T-helper 1 cell treated with Interleukin-12 subunit alpha and Interleukin-12 subunit beta and Interleukin-4 antibody, amounts not matched to agents 30 ng/mL and 1 ng/mL, for 36 hours (primary cell): Measurements from ENCODE around the gene PSMA1. TPM values are rescaled to one million over a fixed set of nuclear protein-coding genes. Genes with fewer than 3 reads are reported as not detected.
"Not testable (repeated sequence)": the region's sequence is repeated elsewhere in the genome, so short reads cannot be mapped to it uniquely, and the experiment has no call there.

Experiments
- intact Hi-C: fragments of 100-400 bp; cut with micrococcal nuclease; formaldehyde crosslinking; loops from one replicate; pipeline ENCODE4 v1.15.1; 2024
- total RNA-seq: library from RNA; stranded (reverse); gene quantifications from 2 replicates; pipeline ENCODE4 v1.2.3, GENCODE V29; 2022

The PSMA1 gene
- total RNA-seq, 1 donor from 2014 or later, result 264 TPM

DNA sequence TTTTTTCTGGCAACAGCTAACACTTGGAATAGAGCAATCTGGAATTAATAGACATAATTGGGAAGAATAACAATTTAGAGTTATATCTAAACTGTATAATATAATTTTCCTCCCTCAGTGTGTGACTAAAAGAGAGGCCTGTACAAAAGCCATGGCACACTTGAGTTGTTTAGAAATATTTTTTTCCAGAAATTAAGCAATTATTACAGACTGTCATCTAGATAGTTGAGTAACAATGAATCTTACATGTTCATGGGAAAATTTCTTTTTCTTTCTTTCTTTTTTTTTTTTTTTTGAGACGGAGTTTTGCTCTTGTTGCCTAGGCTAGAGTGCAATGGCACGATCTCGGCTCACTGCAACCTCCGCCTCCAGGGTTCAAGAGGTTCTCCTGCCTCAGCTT is 15.0 kb upstream of the PSMA1 start:
- intact Hi-C loops, result not testable (repeated sequence)

DNA sequence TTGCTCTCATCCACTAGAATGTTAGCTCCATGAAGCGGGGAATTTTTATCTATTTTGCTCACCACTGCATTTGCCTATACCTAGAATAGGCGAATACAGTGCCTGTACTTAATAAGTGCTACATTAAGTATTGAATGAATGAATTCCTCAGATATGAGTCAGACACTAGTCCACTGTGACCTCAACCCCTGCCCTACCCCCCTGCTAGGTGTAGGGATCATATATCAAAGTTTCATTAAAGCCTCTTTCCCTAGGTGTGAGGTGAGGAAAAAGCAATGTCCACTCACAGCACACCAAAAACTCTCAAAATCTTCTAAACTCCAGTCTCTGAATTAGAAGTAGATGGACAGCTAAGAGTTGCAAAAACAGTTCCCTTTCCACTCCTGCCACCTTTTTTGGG is 9.8 kb upstream of the PSMA1 start:
- intact Hi-C loops, result loop anchor here (10.0 kb wide), 1 partner anchor 475 kb away; no protein-coding TSS in a partner anchor

DNA sequence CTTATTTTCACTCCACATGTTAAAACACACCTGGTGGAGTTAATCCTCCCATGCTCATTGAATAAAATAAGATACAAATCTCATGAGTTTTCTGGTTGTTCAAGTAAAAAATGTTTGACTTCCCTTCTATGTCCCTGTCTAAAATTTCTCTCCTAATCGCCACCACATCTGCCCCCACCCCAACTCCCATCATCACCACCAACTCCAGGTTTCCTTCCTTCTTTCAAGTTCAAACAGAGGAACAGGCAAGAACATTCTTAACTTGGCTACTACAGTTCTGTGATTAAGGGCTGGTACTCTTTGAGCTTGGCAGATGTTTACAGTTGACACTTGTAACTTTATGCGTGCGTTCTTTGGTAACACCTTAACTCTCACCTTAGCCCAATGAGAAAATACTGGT is 9.1 kb upstream of the PSMA1 start:
- intact Hi-C loops, result loop anchor here (10.0 kb wide), 1 partner anchor 475 kb away; no protein-coding TSS in a partner anchor

DNA sequence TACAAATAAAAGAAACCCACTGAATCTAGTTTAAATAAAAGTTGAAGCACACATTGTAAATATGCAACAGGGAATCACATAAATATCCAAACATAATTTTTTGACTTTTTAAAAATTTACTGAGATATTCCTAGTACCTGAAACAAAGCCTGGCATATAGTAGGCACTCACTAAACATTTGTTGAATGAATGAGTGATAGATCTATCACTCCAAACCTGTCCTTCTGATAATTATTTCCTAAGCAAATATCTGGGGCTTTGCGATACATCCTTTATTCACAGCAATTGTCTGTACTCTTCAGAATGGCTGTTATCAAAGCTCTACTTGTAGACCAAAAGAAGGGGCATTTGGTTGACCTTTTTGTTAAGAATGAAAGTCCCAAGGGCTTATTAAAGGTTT is 2.6 kb upstream of the PSMA1 start:
- intact Hi-C loops, result loop anchor here (10.0 kb wide), 1 partner anchor 482 kb away; no protein-coding TSS in a partner anchor

DNA sequence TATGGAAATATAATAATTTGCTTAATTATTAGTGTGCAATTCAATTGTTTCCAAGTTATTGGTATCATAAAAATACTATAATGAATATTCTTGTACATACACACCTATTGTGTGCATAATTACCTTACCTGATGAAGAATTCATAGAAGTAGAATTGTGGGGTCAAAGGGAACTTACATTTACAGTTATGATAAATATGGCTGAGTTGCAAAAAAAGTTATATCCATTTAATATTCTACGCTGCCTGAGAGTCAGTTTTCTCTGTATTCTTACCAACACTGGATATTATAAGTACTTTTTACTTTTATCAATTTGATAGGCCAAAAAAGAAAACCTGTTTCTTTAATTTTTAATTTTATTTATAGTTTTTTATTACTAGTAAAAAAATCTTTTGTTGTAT is 2.1 kb upstream of the PSMA1 start:
- intact Hi-C loops, result loop anchor here (10.0 kb wide), 1 partner anchor 483 kb away; no protein-coding TSS in a partner anchor

DNA sequence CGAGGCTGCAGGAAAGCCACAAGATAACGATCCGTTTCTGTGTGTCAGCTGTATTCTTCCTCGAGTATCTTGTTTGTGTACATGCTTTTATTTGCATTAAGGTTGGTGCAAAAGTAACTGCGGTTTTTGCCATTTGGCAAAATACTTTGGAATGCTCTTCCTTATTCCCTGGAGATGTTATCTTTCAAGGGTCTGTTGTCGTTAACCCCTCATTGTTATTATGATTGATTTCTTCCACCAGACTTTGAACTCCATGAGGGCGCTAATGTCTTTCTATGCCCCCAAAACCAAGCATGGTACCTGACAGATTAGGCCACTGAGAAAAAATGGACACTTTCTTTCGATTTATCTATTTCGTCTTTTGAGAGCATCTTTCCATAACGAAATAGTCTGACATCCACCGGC is 563 bp upstream of the PSMA1 start:
- intact Hi-C loops, result loop anchor here (1.0 to 10.0 kb wide), 10 partner anchors 17 to 555 kb away; partner anchors contain the start of genes COPB1 and CYP2R1

DNA sequence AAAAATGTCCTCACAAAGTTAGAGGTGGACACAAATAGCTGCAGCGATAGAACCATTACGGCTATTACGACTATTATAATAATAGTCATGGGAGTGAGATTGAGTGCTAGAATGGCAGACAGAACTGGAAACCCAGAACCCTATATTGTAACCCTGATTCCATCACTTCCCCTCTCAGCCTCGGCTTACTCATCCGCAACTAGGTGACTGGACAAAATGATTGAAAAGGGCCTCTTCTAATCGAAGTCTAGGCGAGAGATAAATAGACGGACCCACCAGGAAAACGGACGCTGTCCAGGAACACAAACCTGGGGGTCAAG is 629 bp downstream of the PSMA1 start:
- intact Hi-C loops, result loop anchor here (1.0 to 5.0 kb wide), 2 partner anchors 162 to 850 kb away; partner anchors contain the start of gene RRAS2

DNA sequence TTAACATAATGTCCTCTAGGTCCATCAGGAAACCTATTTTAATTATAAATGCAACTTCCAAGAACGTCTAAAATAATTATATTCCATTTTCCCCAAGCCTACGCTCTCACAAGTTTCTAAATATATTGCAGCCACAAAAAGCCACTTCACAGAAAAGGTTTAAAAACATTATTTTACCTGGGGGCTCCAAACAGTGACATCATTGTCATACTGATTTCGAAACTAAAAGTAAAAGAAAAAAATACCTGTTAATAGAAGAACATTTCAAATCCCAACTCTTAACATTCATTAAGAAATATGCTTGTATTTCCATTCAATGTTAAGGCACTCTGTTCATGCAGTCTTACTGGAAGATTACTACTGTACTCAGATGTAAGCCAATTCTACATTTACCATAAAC is 1.4 kb downstream of the PSMA1 start:
- intact Hi-C loops, result loop anchor here (1.0 to 5.0 kb wide), 2 partner anchors 162 to 850 kb away; partner anchors contain the start of gene RRAS2

DNA sequence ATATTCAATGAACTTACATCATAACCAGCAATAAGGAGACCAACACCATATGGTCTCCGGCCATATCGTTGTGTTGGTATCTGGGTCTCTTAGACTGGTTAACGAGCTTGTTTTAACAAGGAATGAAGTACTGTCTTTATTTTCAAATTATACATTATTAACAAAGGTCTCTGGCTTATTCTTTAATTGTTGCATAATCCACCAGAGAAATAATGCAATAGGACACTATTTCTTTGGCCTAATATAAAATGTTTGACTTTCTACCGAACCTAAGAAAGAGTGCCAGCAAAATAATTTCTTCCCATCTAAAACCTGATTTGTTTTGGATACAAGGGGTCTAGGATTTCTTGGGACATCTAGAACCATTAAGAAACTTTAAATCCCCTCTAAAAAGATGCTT is 6.4 kb downstream of the PSMA1 start:
- intact Hi-C loops, result no loop called here

DNA sequence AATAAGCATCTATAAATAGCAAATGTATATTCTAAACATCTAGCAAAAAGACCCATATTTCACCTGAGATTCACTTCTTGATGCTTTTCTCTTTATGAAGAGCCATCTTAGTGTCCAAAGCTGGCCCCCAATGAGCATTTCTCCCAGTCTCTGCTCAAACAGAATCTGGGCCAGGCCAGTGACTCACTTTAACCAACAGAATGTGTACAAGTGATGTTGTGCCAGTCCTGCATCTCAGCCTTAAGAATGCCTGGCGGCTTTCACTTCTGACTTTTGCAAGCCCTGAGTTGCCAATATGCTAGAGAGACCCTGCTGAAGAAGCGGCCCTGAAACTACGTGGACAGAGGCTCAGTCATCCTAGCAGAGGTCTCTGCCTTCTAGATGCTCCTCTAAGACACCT is 13.7 kb downstream of the PSMA1 start:
- intact Hi-C loops, result no loop called here

DNA sequence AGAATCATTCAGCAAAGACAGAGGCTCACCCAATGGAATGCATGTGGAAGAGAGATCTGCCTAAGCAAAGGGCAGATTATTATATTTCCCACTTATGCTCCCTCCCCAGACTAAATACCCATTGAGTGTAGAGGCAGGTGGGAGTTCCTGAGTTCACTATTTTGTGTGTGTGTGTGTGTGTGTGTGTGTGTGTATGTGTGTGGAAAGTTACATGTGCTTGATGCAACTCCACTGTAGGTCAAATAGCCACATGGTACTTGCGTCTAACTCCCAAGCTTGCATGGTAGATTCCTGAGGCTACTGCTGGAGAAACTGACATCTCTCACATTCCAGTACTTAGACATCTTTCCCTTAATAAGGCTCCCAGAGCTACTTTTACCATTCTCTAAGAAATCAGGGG is 17.2 kb downstream of the PSMA1 start:
- intact Hi-C loops, result no loop called here

DNA sequence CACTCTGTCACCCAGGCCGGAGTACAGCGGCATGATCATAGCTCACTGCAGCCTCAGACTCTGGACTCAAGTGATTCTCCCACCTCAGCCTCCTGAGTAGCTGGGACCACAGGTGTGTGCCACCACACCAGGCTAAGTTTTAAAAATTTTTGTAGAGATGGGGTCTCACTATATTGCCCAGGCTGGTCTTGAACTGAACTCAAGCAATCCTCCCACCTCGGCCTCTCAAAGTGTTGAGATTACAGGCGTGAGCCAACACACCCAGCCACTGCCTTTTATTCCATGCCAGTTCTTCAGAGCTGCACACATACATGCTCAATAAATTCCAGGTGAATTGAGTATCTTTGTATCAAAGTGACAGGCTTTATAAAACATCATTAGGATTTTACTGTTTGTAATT is 18.1 kb downstream of the PSMA1 start:
- intact Hi-C loops, result no loop called here

DNA sequence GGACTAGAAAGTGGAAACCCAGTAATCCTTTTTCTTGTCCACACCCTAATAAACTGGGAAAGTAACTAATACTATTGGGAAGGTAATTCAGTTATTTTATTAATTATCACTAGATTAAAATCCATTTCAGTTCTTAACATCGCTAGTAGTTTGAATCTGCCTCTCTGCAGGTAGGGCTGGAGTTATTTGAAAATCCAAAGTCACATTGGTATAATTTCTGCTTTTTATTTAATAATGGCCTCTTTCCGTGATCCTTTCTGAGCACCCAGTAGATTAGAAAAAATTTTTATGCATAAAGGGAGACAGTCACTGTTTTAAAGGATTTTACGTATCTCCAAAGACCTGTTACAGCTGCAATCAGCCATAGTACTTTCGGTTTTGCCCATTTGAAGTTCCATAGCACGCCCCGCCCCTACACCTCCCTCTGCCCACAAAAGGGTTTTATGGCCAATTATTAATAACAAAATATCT is 20.0 kb downstream of the PSMA1 start:
- intact Hi-C loops, result loop anchor here (1.0 kb wide), 4 partner anchors 8 to 180 kb away; no protein-coding TSS in a partner anchor

DNA sequence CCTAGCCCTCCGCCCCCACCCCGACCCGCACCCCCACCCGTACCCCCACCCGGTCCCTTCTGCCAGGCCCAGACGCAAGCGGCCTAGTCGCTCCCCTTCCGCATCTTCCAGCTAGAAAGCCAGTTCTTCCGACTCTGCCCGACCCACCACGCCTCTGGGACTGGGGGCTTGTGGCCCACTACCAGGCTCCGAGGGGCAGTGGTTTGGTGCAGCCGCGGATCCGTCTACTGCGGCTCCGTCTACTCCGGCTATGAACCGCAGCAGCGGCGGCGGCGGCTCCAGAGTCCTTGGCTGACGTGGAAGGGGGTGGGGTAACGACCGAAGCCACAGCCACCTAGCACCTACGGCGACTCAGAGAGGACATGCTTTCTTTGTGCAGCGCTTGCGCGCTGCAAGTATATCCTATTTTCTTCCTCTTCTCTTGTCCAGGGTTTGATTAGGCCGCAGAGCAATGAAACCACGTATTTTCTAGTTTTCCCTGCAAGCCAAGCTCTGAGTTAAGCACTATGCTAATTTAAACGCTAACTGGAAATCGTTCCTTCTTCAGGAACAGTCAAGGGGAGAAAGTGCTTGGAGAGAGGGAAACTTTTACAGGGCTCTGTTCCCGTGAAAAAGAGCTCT is 20.5 kb downstream of the PSMA1 start, which contains the start of gene COPB1:
TSS of gene COPB1 (minus strand) at position 252 of the 621 bp plus-strand sequence. CDS start 883 bp downstream, outside the sequence.
- intact Hi-C loops, result loop anchor here (1.0 to 10.0 kb wide), 18 partner anchors 9 to 831 kb away; partner anchors contain the start of genes FAR1, PSMA1 and RRAS2

DNA sequence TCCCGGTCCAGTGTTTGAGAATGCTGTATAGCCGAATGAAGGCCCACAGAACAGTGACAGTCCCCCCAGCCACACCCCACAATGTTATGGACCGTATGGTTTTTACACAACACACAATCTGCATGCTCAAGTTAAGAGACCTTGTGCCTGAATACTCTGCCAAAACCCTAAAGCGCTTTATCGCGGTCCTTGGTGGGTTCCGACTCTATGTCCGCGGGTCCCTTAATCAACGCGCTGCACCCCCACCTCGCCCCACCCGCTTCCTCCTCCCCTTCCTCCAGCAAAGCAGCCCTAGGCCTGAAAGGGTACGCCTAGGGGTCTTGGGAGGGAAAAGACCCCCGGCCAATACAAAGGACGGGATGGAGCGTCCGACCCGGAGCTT is 21.0 kb downstream of the PSMA1 start:
- intact Hi-C loops, result loop anchor here (1.0 to 10.0 kb wide), 14 partner anchors 9 to 830 kb away; partner anchors contain the start of genes FAR1, PSMA1 and RRAS2

DNA sequence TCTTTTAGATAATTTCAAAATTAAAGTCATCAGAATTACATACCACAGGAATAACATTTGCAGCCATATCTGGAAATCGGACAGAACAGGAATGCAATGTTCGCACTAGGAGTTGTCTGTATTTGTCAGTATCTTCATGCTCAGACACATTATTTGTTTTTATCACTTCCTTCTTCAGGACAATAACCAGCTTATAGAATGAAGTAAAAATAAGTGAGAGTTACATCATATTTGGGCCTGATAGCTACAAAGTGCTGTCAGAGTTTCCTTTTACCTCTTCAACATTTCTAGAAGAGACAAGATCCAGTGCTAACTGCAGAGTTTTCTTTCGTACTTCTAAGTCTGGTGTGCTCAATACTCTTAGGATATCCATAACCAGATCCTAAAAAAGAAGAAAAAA is 39.5 kb downstream of the PSMA1 start:
- intact Hi-C loops, result loop anchor here (2.0 kb wide), 1 partner anchor 18 kb away; the partner anchor contains the start of gene COPB1

DNA sequence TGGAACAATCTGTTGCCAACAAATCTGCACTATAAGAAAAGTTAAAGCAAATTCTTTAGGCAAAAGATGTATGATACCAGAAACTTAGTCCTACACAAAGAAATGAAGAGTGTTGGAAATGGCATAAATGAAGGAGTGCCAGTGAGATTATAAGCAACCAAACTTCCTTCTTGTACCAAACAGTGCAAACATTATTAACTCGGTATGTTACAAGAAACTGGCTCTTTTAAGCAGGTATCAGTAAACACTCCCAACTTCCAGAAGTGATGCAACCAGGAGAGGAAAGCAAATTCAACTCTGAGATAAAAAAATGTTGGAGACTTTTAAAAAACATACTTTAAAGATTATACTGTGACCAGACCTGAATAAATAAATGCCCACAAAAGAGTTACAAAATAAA is 49.1 kb downstream of the PSMA1 start:
- intact Hi-C loops, result no loop called here

DNA sequence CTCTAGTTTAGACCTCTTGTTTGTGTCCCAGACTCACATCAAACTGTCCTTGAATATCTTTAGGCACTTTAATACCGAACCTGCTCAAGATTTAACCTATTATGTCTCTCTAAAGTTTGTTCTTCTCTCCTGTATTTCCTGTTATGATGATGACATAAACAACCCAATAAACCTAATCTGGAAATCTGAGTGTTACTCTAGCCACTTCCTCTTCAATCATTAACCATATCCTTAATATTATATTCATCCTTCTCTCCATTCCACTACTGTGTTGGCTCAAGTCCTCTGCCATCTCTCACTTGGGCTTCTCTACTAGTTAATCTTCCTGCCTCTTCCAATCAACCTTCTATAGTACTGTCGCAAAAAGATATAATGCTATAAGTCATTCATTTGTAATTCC is 56.6 kb downstream of the PSMA1 start:
- intact Hi-C loops, result no loop called here

DNA sequence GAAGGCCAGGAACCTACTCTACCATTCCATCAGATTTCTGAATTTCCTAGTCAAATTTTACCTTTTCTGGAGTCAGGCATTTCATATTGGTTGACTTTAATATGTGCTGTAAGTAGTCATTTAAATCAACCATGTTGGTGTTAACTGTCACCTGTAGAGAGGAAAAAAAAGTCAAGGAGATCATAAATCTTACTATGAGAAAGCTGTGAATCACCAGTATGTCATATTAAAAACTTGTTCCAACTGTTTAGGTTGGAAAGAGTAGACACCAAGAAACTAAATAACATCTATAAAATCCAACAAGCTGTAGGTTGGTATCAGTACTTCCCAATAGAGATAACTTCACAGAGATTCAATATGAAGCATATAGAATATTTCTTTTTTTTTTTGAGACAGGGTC is 60.0 kb downstream of the PSMA1 start:
- intact Hi-C loops, result no loop called here

DNA sequence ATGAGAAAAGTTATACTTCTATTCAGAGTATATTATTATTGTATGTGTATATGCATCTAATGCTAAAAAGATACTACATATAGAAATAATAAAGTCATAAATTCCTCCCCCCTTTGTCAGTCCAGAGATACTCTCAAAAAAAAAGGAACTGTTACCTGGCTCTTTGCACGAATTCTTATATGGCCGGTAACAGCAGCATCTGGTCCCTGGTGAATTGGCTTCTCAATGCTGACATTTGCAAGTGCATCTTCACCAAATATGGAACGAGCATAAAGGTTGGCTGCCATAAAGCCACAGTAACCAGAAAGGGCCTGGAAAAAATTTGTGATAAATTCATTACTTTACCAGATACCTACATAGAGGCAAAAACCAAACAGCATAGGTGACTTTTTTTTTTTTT is 61.8 kb downstream of the PSMA1 start:
- intact Hi-C loops, result no loop called here

DNA sequence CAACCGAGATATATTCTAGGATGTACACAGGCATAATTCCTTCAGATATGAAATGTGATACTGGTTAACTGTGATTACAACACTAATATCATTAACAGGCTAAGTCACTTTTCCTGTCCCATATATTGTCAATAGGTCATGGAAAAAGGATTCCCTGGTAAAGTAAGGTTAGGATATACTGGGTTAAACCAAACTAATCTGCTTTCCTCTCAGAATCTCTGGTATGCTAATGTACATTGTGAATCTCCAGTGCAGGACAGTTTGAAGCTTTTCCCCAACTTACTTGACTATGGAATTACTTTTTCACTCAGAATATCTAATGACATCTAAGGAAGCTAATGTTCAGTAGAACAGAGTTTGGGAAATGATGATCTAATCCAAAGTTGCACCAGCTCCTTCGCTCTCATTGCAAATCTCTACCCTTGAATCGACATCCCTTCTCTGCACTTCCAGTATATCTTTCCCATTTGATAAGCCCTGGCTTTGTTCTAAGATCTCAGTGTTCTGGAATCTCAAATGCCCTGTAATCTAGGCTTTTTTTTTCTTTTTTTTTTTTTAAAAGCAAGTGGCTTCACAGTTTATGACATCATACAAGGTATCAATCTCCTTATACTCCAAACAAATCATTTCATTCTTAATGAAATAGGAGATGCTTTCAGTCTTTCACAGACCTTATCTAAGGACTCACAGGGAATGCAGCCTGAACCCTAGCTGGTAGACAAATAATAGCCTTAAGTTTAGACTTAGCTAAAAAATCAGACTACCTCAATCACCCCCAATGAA is 64.3 kb downstream of the PSMA1 start:
- intact Hi-C loops, result loop anchor here (1.0 to 2.0 kb wide), 6 partner anchors 41 to 684 kb away; partner anchors contain the start of gene RRAS2
